A549 (cell line): Measurements from ENCODE around the gene RNU2-63P.

Experiments used
- POLR2A ChIP-seq: IDR thresholded peaks from 2 replicates; pipeline ENCODE4 v1.6.1; 2012; ENCODE audit warnings: mild to moderate bottlenecking, low read length
- TF ChIP-seq, protein P1 (sequence below): fragments of >200 bp; sonication (Bioruptor Twin); formaldehyde crosslinking; IDR thresholded peaks from 3 replicates; pipeline ENCODE4 v1.5.1; 2016

DNA sequence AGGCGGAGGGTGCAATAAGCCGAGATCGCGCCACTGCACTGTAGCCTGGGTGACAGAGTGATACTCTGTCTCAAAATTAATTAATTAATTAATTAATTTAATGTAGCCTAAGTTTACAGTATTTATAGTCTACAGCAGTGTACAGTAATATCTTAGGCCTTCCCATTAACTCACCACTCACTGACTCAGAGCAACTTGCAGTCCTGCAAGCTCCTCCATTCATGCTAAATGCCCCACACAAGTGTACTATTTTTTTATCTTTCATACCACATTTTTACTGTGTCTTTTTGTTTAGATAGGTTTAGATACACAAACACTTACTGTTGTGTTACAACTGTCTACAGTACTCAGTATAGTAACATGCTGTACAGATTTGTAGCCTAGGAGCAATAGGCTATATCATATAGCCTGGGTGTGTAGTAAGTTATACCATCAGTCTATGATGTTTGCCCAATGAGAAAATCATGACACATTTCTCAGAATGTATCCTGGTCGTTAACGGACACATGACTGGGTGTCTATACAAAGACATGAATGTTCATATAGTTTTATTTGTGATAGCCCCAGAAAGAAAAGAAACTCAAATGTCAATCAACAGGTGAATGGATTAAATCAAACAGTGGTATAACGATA is 15.8 kb upstream of the RNU2-63P start:
- TF ChIP-seq, protein P1, sequence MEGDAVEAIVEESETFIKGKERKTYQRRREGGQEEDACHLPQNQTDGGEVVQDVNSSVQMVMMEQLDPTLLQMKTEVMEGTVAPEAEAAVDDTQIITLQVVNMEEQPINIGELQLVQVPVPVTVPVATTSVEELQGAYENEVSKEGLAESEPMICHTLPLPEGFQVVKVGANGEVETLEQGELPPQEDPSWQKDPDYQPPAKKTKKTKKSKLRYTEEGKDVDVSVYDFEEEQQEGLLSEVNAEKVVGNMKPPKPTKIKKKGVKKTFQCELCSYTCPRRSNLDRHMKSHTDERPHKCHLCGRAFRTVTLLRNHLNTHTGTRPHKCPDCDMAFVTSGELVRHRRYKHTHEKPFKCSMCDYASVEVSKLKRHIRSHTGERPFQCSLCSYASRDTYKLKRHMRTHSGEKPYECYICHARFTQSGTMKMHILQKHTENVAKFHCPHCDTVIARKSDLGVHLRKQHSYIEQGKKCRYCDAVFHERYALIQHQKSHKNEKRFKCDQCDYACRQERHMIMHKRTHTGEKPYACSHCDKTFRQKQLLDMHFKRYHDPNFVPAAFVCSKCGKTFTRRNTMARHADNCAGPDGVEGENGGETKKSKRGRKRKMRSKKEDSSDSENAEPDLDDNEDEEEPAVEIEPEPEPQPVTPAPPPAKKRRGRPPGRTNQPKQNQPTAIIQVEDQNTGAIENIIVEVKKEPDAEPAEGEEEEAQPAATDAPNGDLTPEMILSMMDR: no peak
- no peak for TF ChIP-seq POLR2A
